Caco-2 (cell line): Measurements from ENCODE around the gene PRPF19. TPM values are rescaled to one million over a fixed set of nuclear protein-coding genes. Genes with fewer than 3 reads are reported as not detected.
A peak's percentile ranks its signal among the peaks of the same experiment; 100 is the strongest.

Experiments
- BruUV-seq: library from RNA; stranded (reverse); fragments of 400-500 nt; replicated peaks from 2 replicates; lab custom pipeline; 2021; lab: Mats Ljungman, UMichigan
- CTCF ChIA-PET: fragments of 300-600 bp; sonication (Branson Sonifier 250); formaldehyde crosslinking; loops from one replicate; lab custom pipeline; 2022; ENCODE audit warnings: antibody characterized with exemption; lab: Charles Lee
- POLR2A ChIA-PET: fragments of 300-600 bp; sonication (Branson Sonifier 250); formaldehyde crosslinking; loops from one replicate; lab custom pipeline; 2022; ENCODE audit warnings: antibody characterized with exemption; lab: Charles Lee
- DNase-seq, 2 experiments: peaks; one replicate each; pipeline versions ENCODE4 v3.0.0 to v3.0.0-alpha.2; 2020 to 2022
- H3K27me3 ChIP-seq: replicated peaks from 2 replicates; pipeline ENCODE4 v1.6.0; 2011; ENCODE audit warnings: low read length; ENCODE audit not compliant: control insufficient read depth, insufficient read depth
- H3K36me3 ChIP-seq: 2 replicates; pipeline ENCODE4 v1.5.1; 2011; ENCODE audit warnings: low read length; ENCODE audit not compliant: control insufficient read depth, insufficient read depth
- H3K4me1 ChIP-seq: fragments of 250-450 bp; sonication (Bioruptor Pico); 2 replicates; pipeline ENCODE4 v1.5.1; 2020; ENCODE audit warnings: mild to moderate bottlenecking
- H3K4me3 ChIP-seq: 2 replicates; pipeline ENCODE4 v1.5.1; 2011; ENCODE audit warnings: low read depth, mild to moderate bottlenecking, control low read depth, low read length
- H3K9me3 ChIP-seq: fragments of 250-450 bp; sonication (Bioruptor Pico); 2 replicates; pipeline ENCODE4 v1.5.1; 2020; ENCODE audit warnings: mild to moderate bottlenecking, moderate library complexity
- H3K27ac Mint-ChIP-seq: one replicate; pipeline ENCODE4 v1.8.0; 2022; ENCODE audit warnings: mixed read lengths; ENCODE audit not compliant: unreplicated experiment
- H3K27me3 Mint-ChIP-seq: one replicate; pipeline ENCODE4 v1.8.0; 2022; ENCODE audit warnings: mixed read lengths; ENCODE audit not compliant: insufficient read depth, unreplicated experiment
- H3K36me3 Mint-ChIP-seq: one replicate; pipeline ENCODE4 v1.8.0; 2022; ENCODE audit warnings: mild to moderate bottlenecking, mixed read lengths; ENCODE audit not compliant: insufficient read depth, unreplicated experiment
- H3K4me1 Mint-ChIP-seq: one replicate; pipeline ENCODE4 v1.8.0; 2022; ENCODE audit warnings: low read depth, mixed read lengths; ENCODE audit not compliant: unreplicated experiment
- H3K4me3 Mint-ChIP-seq: one replicate; pipeline ENCODE4 v1.8.0; 2022; ENCODE audit warnings: mild to moderate bottlenecking, moderate library complexity, mixed read lengths; ENCODE audit not compliant: unreplicated experiment
- H3K9me3 Mint-ChIP-seq: one replicate; pipeline ENCODE4 v1.8.0; 2022; ENCODE audit warnings: mixed read lengths; ENCODE audit not compliant: unreplicated experiment
- intact Hi-C: fragments of 100-400 bp; cut with micrococcal nuclease; formaldehyde crosslinking; loops from one replicate; pipeline ENCODE4 v1.10.0; 2022; ENCODE audit not compliant: unreplicated experiment
- total RNA-seq: library from RNA; stranded (reverse); gene quantifications from 2 replicates; pipeline ENCODE4 v1.2.3, GENCODE V29; 2022
- TF ChIP-seq, protein P1 (sequence below), 2 experiments: fragments of 200-600 bp in 1 of 2; IDR thresholded peaks; 1 replicate in 1 of 2; 2 replicates in 1 of 2; pipeline versions ENCODE4 v1.5.1 to v1.8.0; 2011 to 2022; ENCODE audit warnings: antibody characterized with exemption in 1 of 2, control low read depth in 1 of 2, inconsistent platforms in 1 of 2, low read depth in 1 of 2, low read length in 1 of 2, mild to moderate bottlenecking in 1 of 2, moderate library complexity in 1 of 2; ENCODE audit not compliant: insufficient read depth in 1 of 2, severe bottlenecking in 1 of 2, unreplicated experiment in 1 of 2

Gene PRPF19
- total RNA-seq, 1 experiment from 2014 or later: 183 TPM

DNA sequence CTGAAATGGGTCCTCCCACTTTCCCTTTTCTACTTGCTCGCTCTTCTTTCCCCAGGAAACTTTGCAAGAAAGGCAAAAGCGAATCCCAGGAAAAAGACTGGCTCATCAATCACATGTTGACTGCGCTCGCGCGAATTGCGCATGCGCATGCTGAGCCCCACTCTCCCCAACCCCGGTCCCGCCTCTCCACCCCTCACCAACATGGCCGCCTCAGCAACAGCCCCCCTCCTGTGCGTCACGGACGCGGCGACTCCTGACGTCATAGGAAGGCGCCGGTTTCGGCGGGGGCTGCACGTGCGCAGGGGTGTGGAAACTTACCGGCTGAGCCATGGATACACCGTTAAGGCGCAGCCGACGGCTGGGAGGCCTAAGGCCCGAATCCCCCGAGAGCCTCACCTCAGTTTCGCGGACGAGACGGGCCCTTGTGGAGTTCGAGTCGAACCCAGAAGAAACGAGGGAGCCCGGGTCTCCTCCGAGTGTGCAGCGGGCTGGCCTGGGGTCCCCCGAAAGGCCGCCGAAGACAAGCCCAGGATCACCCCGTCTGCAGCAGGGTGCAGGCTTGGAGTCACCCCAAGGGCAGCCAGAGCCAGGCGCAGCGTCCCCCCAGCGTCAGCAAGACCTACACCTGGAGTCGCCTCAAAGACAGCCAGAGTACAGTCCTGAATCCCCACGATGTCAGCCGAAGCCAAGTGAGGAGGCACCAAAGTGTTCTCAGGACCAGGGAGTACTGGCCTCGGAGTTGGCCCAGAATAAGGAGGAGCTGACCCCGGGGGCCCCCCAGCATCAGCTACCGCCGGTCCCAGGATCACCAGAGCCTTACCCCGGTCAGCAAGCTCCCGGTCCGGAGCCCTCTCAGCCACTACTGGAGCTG, 64.4 kb downstream of the PRPF19 start, which contains the start of gene CCDC86:
CCDC86 (plus strand) TSS at position 317 of the 871 bp plus-strand sequence; CDS start at position 329, 12 bp downstream.
- TSS peak; percentile 51 for BruUV-seq
- peaks cover 43% of the 10 kb centered on the region for H3K36me3 Mint-ChIP-seq

More for the DNA sequence above, 64.4 kb downstream of the PRPF19 start, which contains the start of gene CCDC86:
- peak within 1 kb of the TSS; percentile 69 for H3K4me3 Mint-ChIP-seq
- H3K27me3 Mint-ChIP-seq: no peaks in the 10 kb centered on the region
- no peaks in the 10 kb centered on the region for H3K9me3 ChIP-seq
- POLR2A ChIA-PET: interaction anchor here (0.6 kb wide), 1 partner anchor 1081 kb away, joined by 5 read pairs; no protein-coding TSS in a partner anchor
- CTCF ChIA-PET: interaction anchor here (0.6 to 1.2 kb wide), 3 partner anchors 9 to 46 kb away, joined by 3 to 4 read pairs (median 4); no protein-coding TSS in a partner anchor
- intact Hi-C loops: no loop called here
- H3K9me3 Mint-ChIP-seq: no peaks in the 10 kb centered on the region
- H3K27me3 ChIP-seq: no peaks in the 10 kb centered on the region
- peak; percentile 98 for DNase-seq
- peak within 1 kb of the TSS; percentile 71 for H3K27ac Mint-ChIP-seq
- H3K4me1 ChIP-seq: peaks cover 16% of the 10 kb centered on the region
- peaks cover 31% of the 10 kb centered on the region for H3K4me1 Mint-ChIP-seq
- peak within 1 kb of the TSS; percentile 94 for H3K4me3 ChIP-seq
- TF ChIP-seq, protein P1, sequence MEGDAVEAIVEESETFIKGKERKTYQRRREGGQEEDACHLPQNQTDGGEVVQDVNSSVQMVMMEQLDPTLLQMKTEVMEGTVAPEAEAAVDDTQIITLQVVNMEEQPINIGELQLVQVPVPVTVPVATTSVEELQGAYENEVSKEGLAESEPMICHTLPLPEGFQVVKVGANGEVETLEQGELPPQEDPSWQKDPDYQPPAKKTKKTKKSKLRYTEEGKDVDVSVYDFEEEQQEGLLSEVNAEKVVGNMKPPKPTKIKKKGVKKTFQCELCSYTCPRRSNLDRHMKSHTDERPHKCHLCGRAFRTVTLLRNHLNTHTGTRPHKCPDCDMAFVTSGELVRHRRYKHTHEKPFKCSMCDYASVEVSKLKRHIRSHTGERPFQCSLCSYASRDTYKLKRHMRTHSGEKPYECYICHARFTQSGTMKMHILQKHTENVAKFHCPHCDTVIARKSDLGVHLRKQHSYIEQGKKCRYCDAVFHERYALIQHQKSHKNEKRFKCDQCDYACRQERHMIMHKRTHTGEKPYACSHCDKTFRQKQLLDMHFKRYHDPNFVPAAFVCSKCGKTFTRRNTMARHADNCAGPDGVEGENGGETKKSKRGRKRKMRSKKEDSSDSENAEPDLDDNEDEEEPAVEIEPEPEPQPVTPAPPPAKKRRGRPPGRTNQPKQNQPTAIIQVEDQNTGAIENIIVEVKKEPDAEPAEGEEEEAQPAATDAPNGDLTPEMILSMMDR (IDR thresholded peaks at IDR 0.05; ENCODE audit: insufficient read depth in 1 of 2, low read depth in 1 of 2, low read length in 1 of 2, severe bottlenecking in 1 of 2, unreplicated experiment in 1 of 2): no peak
- H3K36me3 ChIP-seq: no peaks in the 10 kb centered on the region

Other genes with a start within 250 kb of the PRPF19 start
- not detected in 2 replicates for gene MS4A8, start 207.0 kb downstream of the PRPF19 start, total RNA-seq
- not detected in 2 replicates for gene MS4A18, start 181.9 kb downstream of the PRPF19 start, total RNA-seq
- gene MS4A15, start 149.7 kb downstream of the PRPF19 start, total RNA-seq: not detected in 2 replicates
- gene MS4A10, start 121.3 kb downstream of the PRPF19 start, total RNA-seq: 0.14 TPM in 1 of 2 replicates, not detected in the other
- gene CCDC86, start 64.5 kb downstream of the PRPF19 start, total RNA-seq: 55.9 and 63.8 TPM in 2 replicates
- gene PTGDR2, start 50.6 kb downstream of the PRPF19 start, total RNA-seq: 0.09 and 0.19 TPM in 2 replicates
- not detected in 2 replicates for gene ZP1, start 39.0 kb downstream of the PRPF19 start, total RNA-seq
- gene TMEM109, start 7.6 kb upstream of the PRPF19 start, total RNA-seq: 82.3 and 91.9 TPM in 2 replicates
- 86.6 and 97.3 TPM in 2 replicates for gene TMEM132A, start 17.9 kb upstream of the PRPF19 start, total RNA-seq
- 0.43 and 0.84 TPM in 2 replicates for gene SLC15A3, start 45.6 kb upstream of the PRPF19 start, total RNA-seq
- 0.23 TPM in 2 replicates for gene CD6, start 65.1 kb upstream of the PRPF19 start, total RNA-seq
- not detected in 2 replicates for gene CD5, start 195.9 kb upstream of the PRPF19 start, total RNA-seq